Parathyroid adenoma (tissue), 2 donors: ENCODE results near the gene ACKR4.

Source experiments
- H2AFZ ChIP-seq: fragments of 300-600 bp; sonication (generic); one replicate; pipeline ENCODE4 v1.7.0; 2017; ENCODE audit warnings: antibody characterized with exemption, mild to moderate bottlenecking
- H3K27ac ChIP-seq: fragments of 300-600 bp; sonication (generic); one replicate; pipeline ENCODE4 v1.7.0; 2017
- H3K27me3 ChIP-seq: fragments of 300-600 bp; sonication (generic); one replicate; pipeline ENCODE4 v1.7.0; 2017; ENCODE audit warnings: low read length; ENCODE audit not compliant: control insufficient read depth, insufficient read depth
- H3K36me3 ChIP-seq: fragments of 300-600 bp; sonication (generic); one replicate; pipeline ENCODE4 v1.7.0; 2017; ENCODE audit warnings: low read length; ENCODE audit not compliant: control insufficient read depth, insufficient read depth
- H3K4me1 ChIP-seq: fragments of 300-600 bp; sonication (generic); one replicate; pipeline ENCODE4 v1.7.0; 2017; ENCODE audit warnings: control low read depth
- H3K4me2 ChIP-seq: fragments of 300-600 bp; sonication (generic); one replicate; pipeline ENCODE4 v1.7.0; 2017; ENCODE audit warnings: low read length
- H3K4me3 ChIP-seq: fragments of 300-600 bp; sonication (generic); one replicate; pipeline ENCODE4 v1.7.0; 2017; ENCODE audit warnings: low read depth, low read length
- H3K79me2 ChIP-seq: fragments of 300-600 bp; sonication (generic); one replicate; pipeline ENCODE4 v1.7.0; 2017; ENCODE audit warnings: control low read depth
- H3K9ac ChIP-seq: fragments of 300-600 bp; sonication (generic); one replicate; pipeline ENCODE4 v1.7.0; 2017; ENCODE audit warnings: mild to moderate bottlenecking
- H3K9me3 ChIP-seq: fragments of 300-600 bp; sonication (generic); one replicate; pipeline ENCODE4 v1.7.0; 2017; ENCODE audit warnings: low read length; ENCODE audit not compliant: control insufficient read depth
- TF ChIP-seq, protein P1 (sequence below): fragments of 300-600 bp; sonication (generic); IDR thresholded peaks from one replicate; pipeline ENCODE4 v1.7.0; 2017; ENCODE audit warnings: antibody characterized with exemption, mild to moderate bottlenecking
- donor health status: primary hyperparathyroidism.

Gene ACKR4

DNA sequence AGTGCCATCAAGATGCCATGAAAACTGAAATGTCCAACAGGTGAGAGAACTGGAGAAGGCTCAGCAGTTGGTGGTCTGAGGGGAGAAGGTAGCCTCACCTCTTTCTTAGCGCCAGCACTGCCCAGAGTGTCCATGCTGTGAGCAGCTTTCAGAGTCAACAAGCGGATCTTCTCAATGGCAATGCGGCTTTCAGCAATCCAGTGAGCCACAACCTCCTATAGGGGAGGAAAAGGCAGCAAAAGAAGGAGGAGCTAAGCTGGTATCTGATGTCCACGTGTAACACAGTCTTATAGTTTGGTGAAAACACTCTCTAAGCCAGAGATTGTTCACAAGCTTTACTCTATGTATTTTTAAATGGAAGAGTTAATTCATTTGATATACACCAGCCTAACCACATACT, 36.1 kb upstream of the ACKR4 start:
- Histone ChIP-seq H3K27me3 (no peaks in the 10 kb centered on the region), H2AFZ (no peak overlapping the region), H3K79me2 (no peaks in the 10 kb centered on the region), H3K27ac (no peak overlapping the region), H3K4me3 (no peak overlapping the region), H3K9me3 (no peaks in the 10 kb centered on the region), H3K36me3 (no peaks in the 10 kb centered on the region), H3K9ac (no peak overlapping the region), H3K4me1 (no peaks in the 10 kb centered on the region), H3K4me2 (no peak overlapping the region)
- TF ChIP-seq, protein P1, sequence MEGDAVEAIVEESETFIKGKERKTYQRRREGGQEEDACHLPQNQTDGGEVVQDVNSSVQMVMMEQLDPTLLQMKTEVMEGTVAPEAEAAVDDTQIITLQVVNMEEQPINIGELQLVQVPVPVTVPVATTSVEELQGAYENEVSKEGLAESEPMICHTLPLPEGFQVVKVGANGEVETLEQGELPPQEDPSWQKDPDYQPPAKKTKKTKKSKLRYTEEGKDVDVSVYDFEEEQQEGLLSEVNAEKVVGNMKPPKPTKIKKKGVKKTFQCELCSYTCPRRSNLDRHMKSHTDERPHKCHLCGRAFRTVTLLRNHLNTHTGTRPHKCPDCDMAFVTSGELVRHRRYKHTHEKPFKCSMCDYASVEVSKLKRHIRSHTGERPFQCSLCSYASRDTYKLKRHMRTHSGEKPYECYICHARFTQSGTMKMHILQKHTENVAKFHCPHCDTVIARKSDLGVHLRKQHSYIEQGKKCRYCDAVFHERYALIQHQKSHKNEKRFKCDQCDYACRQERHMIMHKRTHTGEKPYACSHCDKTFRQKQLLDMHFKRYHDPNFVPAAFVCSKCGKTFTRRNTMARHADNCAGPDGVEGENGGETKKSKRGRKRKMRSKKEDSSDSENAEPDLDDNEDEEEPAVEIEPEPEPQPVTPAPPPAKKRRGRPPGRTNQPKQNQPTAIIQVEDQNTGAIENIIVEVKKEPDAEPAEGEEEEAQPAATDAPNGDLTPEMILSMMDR = no peak

- H3K4me3 ChIP-seq = no peak overlapping the region
- no peaks in the 10 kb centered on the region for H3K9me3 ChIP-seq
- no peak overlapping the region for H3K9ac ChIP-seq
- H3K79me2 ChIP-seq = no peaks in the 10 kb centered on the region
- H3K36me3 ChIP-seq = no peaks in the 10 kb centered on the region
- no peaks in the 10 kb centered on the region for H3K27me3 ChIP-seq
- no peaks in the 10 kb centered on the region for H3K4me1 ChIP-seq
- no peak overlapping the region for H3K4me2 ChIP-seq
- no peak overlapping the region for H2AFZ ChIP-seq
- H3K27ac ChIP-seq = no peak overlapping the region
- TF ChIP-seq, protein P1 = no peak
These were observed 33.5 kb upstream of the ACKR4 start for GRCh38 chr3:132563420-132564069.

DNA sequence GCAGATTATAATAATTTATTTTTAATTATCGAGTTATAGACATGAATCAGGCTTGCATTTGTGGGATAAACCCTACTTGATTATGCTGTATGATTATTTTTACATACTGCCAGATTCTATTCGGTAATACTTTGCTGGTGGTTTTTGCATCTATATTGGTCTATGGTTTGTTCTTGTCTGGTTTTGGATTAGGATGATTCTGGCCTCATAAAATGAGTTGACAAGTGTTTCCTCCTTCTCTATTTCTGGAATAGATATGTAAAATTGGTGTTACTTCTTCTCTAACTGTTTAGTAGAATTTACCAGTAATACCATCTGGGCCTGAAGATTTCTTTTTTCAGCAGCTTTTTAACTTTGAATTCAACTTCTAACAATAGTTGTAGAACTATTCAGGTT, 33.0 kb upstream of the ACKR4 start:
- H3K27me3 ChIP-seq = no peaks in the 10 kb centered on the region
- H3K9me3 ChIP-seq = no peaks in the 10 kb centered on the region
- no peak overlapping the region for H3K4me2 ChIP-seq
- no peak overlapping the region for H3K9ac ChIP-seq
- H3K4me1 ChIP-seq = no peaks in the 10 kb centered on the region
- no peak overlapping the region for H3K27ac ChIP-seq
- TF ChIP-seq, protein P1 = no peak
- no peak overlapping the region for H2AFZ ChIP-seq
- H3K79me2 ChIP-seq = no peaks in the 10 kb centered on the region
- no peak overlapping the region for H3K4me3 ChIP-seq
- no peaks in the 10 kb centered on the region for H3K36me3 ChIP-seq

- no peak overlapping the region for H3K4me2 ChIP-seq
- no peak overlapping the region for H2AFZ ChIP-seq
- H3K79me2 ChIP-seq = no peaks in the 10 kb centered on the region
- no peaks in the 10 kb centered on the region for H3K9me3 ChIP-seq
- H3K27ac ChIP-seq = no peak overlapping the region
- no peaks in the 10 kb centered on the region for H3K4me1 ChIP-seq
- no peaks in the 10 kb centered on the region for H3K36me3 ChIP-seq
- TF ChIP-seq, protein P1 = no peak
- H3K4me3 ChIP-seq = no peak overlapping the region
- H3K9ac ChIP-seq = no peak overlapping the region
- H3K27me3 ChIP-seq = no peaks in the 10 kb centered on the region
These were observed 28.6 kb upstream of the ACKR4 start for GRCh38 chr3:132568422-132568821.

GRCh38 chr3:132569153-132569552, 27.9 kb upstream of the ACKR4 start:
- TF ChIP-seq, protein P1 = no peak
- no peaks in the 10 kb centered on the region for H3K4me1 ChIP-seq
- H3K4me2 ChIP-seq = no peak overlapping the region
- no peaks in the 10 kb centered on the region for H3K27me3 ChIP-seq
- no peaks in the 10 kb centered on the region for H3K79me2 ChIP-seq
- no peaks in the 10 kb centered on the region for H3K9me3 ChIP-seq
- no peak overlapping the region for H3K9ac ChIP-seq
- no peak overlapping the region for H3K4me3 ChIP-seq
- no peak overlapping the region for H2AFZ ChIP-seq
- H3K36me3 ChIP-seq = no peaks in the 10 kb centered on the region
- H3K27ac ChIP-seq = no peak overlapping the region
